ENCODE results near the gene TAAR5. TPM values are rescaled to one million over a fixed set of nuclear protein-coding genes. Genes with fewer than 3 reads are reported as not detected.
A peak's percentile ranks its signal among the peaks of the same experiment; 100 is the strongest.
"Not testable (repeated sequence)": the region's sequence is repeated elsewhere in the genome, so short reads cannot be mapped to it uniquely, and the experiment has no call there.

TAAR5 gene
- total RNA-seq, 1 donor from 2014 or later = not detected

DNA sequence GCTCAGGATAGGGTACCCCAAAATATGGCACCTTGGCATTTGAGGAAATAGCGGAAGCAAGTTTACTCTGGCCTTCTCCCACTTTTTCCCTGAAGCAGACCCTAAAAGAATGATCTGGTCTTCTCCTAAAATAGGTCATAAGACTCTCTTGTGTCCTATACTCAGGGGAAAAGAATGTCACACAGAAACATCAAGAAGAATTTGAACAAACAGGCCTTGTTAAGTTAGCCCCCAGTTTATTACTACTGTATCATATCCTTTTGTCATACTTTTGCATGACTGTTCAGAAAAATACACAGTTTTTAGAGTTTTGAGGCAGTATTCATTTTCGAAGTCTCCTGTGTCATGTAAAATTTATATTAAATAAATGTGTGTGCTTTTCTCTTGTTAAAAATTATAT lies 22.1 kb upstream of the TAAR5 start:
- no peak overlapping the region for H3K27ac Mint-ChIP-seq
- POLR2A ChIA-PET = no interaction called here
- CTCF ChIA-PET = no interaction called here
- ATAC-seq (ENCODE audit: low read depth) (no peak), DNase-seq (no peak)
- peaks cover 21% of the 10 kb centered on the region for H3K4me1 Mint-ChIP-seq
- intact Hi-C loops (cut with micrococcal nuclease) = no loop called here
- no peaks in the 10 kb centered on the region for H3K36me3 Mint-ChIP-seq (ENCODE audit: low read depth)
- H3K9me3 Mint-ChIP-seq = no peaks in the 10 kb centered on the region
- H3K27me3 Mint-ChIP-seq = no peaks in the 10 kb centered on the region
- no peak overlapping the region for H3K4me3 Mint-ChIP-seq
- TF ChIP-seq CTCF (IDR thresholded peaks at IDR 0.05) = no peak

DNA sequence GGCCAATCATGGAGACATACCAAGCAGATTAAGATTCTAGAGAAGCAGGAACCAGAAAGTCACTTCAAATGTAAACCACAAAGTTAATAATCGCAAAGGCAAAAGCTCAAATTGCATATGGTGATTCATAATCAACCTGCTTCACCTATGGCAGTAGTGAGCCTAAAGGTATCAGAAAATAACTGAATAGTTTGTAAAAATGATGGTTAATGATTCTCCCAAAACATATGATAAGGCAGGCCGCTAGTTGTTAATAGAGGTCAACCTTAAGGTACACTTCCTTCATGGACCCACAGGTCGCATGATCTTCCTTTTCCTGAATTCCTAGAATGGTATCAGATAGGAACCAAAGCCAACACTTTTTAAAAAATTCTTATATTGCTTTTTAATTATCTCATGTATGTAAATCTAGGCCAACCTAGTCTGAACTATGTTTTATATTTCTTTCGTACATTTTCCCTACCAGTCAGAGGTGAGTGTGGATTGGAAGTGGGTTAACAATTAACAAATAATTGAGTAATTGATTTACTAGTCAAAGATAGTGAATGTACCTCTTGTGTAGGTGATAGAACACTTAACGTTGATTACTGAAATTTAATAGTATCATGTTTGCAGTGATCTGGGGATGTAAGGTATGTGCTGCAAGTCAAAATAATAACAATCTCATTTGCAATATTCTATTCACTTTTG lies 18.1 kb upstream of the TAAR5 start:
- intact Hi-C loops (cut with micrococcal nuclease) = no loop called here

DNA sequence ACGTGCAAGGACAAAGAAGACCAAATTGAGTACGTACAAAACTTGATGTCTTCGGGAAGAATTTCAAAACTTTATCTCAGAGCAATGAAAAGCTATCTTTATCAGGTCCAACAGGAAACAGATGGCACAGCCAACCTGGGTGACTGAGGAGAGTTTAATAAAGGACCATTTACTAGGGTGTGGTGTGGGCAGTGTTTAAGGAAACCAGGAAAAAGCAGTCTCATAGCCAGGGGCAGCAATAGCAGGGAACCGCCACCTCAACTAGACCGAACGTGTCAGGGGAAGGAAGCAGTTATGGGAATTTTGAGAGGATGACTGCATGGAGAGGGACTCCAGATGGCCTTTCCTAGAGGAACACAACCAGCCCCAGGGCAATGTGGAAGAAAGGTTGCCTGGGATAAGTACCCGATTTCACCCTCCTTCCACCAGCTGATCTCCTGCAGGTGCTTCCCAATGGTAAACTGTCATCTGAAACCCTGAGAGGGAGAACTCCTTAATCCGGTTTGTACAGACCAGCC lies 15.2 kb upstream of the TAAR5 start:
- POLR2A ChIA-PET = no interaction called here
- TF ChIP-seq CTCF (IDR thresholded peaks at IDR 0.05) = no peak
- H3K27me3 Mint-ChIP-seq = peaks cover 6% of the 10 kb centered on the region
- no peak for ATAC-seq (ENCODE audit: low read depth)
- DNase-seq = no peak
- no peak overlapping the region for H3K4me3 Mint-ChIP-seq
- CTCF ChIA-PET = interaction anchor here (1.1 kb wide), 1 partner anchor 8 kb away, joined by 3 read pairs; no protein-coding TSS in a partner anchor
- H3K27ac Mint-ChIP-seq = no peak overlapping the region
- no peaks in the 10 kb centered on the region for H3K4me1 Mint-ChIP-seq
- H3K9me3 Mint-ChIP-seq = no peaks in the 10 kb centered on the region
- intact Hi-C loops (cut with micrococcal nuclease) = no loop called here
- H3K36me3 Mint-ChIP-seq (ENCODE audit: low read depth) = no peaks in the 10 kb centered on the region

More for the DNA sequence above, 18.1 kb upstream of the TAAR5 start:
- CTCF ChIA-PET = no interaction called here
- TF ChIP-seq CTCF (IDR thresholded peaks at IDR 0.05) = no peak
- DNase-seq (no peak), ATAC-seq (ENCODE audit: low read depth) (no peak)
- Mint-ChIP-seq H3K27ac (no peak overlapping the region), H3K4me3 (no peak overlapping the region), H3K36me3 (ENCODE audit: low read depth) (no peaks in the 10 kb centered on the region), H3K9me3 (no peaks in the 10 kb centered on the region), H3K4me1 (peaks cover 5% of the 10 kb centered on the region), H3K27me3 (peaks cover 1% of the 10 kb centered on the region)
- POLR2A ChIA-PET = no interaction called here

GRCh38 chr6:132600900-132601299 lies 11.4 kb upstream of the TAAR5 start:
- H3K36me3 Mint-ChIP-seq (ENCODE audit: low read depth); H3K27ac Mint-ChIP-seq; H3K4me3 Mint-ChIP-seq; CTCF ChIA-PET; DNase-seq; intact Hi-C loops (cut with micrococcal nuclease); ATAC-seq (ENCODE audit: low read depth); H3K9me3 Mint-ChIP-seq; H3K4me1 Mint-ChIP-seq; POLR2A ChIA-PET: not testable (repeated sequence)
- peaks cover 14% of the 10 kb centered on the region for H3K27me3 Mint-ChIP-seq

GRCh38 chr6:132598473-132598872 lies 8.9 kb upstream of the TAAR5 start:
- Mint-ChIP-seq H3K4me1 (no peaks in the 10 kb centered on the region), H3K36me3 (ENCODE audit: low read depth) (no peaks in the 10 kb centered on the region), H3K9me3 (no peaks in the 10 kb centered on the region), H3K27me3 (peaks cover 16% of the 10 kb centered on the region), H3K4me3 (no peak overlapping the region), H3K27ac (no peak overlapping the region)
- no peak for DNase-seq
- POLR2A ChIA-PET = no interaction called here
- intact Hi-C loops (cut with micrococcal nuclease) = no loop called here
- TF ChIP-seq CTCF (IDR thresholded peaks at IDR 0.05) = no peak
- peak; percentile 25 for ATAC-seq (ENCODE audit: low read depth)
- CTCF ChIA-PET = interaction anchor here (1.0 kb wide), 1 partner anchor 13 kb away, joined by 3 read pairs; no protein-coding TSS in a partner anchor
